ENCODE results near the gene C10orf120. TPM values are rescaled to one million over a fixed set of nuclear protein-coding genes. Genes with fewer than 3 reads are reported as not detected.

C10orf120 gene
- total and polyA plus RNA-seq, 2 donors, result not detected

GRCh38 chr10:122689146-122689820 lies 10.4 kb downstream of the C10orf120 start:
- Histone ChIP-seq H3K4me1 (ENCODE audit: insufficient read depth) (no peaks in the 10 kb centered on the region), H3K4me3 (ENCODE audit: low read depth, low read length) (no peak overlapping the region), H3K36me3 (ENCODE audit: insufficient read depth) (no peaks in the 10 kb centered on the region), H3K27ac (ENCODE audit: low read depth) (no peak overlapping the region)
- WGBS, result 56% methylated on average over 6 of the region's 6 CpGs
- no peak for DNase-seq (ENCODE audit: extremely low spot score)

GRCh38 chr10:122688293-122688989 lies 11.2 kb downstream of the C10orf120 start:
- Histone ChIP-seq H3K27ac (ENCODE audit: low read depth) (no peak overlapping the region), H3K36me3 (ENCODE audit: insufficient read depth) (no peaks in the 10 kb centered on the region), H3K4me1 (ENCODE audit: insufficient read depth) (no peaks in the 10 kb centered on the region), H3K4me3 (ENCODE audit: low read depth, low read length) (no peak overlapping the region)
- DNase-seq (ENCODE audit: extremely low spot score), result no peak
- WGBS, result 66% methylated on average over 6 of the region's 6 CpGs

GRCh38 chr10:122682522-122682921 lies 17.1 kb downstream of the C10orf120 start:
- Histone ChIP-seq H3K36me3 (ENCODE audit: insufficient read depth) (no peaks in the 10 kb centered on the region), H3K27ac (ENCODE audit: low read depth) (no peak overlapping the region), H3K4me1 (ENCODE audit: insufficient read depth) (no peaks in the 10 kb centered on the region), H3K4me3 (ENCODE audit: low read depth, low read length) (no peak overlapping the region)
- DNase-seq (ENCODE audit: extremely low spot score), result no peak
- 68% methylated on average over 5 of the region's 5 CpGs for WGBS

GRCh38 chr10:122678266-122678665 lies 21.4 kb downstream of the C10orf120 start:
- no peak for DNase-seq (ENCODE audit: extremely low spot score)
- H3K4me1 ChIP-seq (ENCODE audit: insufficient read depth), result no peaks in the 10 kb centered on the region
- H3K4me3 ChIP-seq (ENCODE audit: low read depth, low read length), result no peak overlapping the region
- H3K27ac ChIP-seq (ENCODE audit: low read depth), result no peak overlapping the region
- no peaks in the 10 kb centered on the region for H3K36me3 ChIP-seq (ENCODE audit: insufficient read depth)

GRCh38 chr10:122675278-122675677 lies 24.4 kb downstream of the C10orf120 start:
- 56% methylated on average over 2 of the region's 2 CpGs for WGBS
- no peak overlapping the region for H3K4me3 ChIP-seq (ENCODE audit: low read depth, low read length)
- no peak overlapping the region for H3K27ac ChIP-seq (ENCODE audit: low read depth)
- DNase-seq (ENCODE audit: extremely low spot score), result no peak
- H3K36me3 ChIP-seq (ENCODE audit: insufficient read depth), result no peaks in the 10 kb centered on the region
- H3K4me1 ChIP-seq (ENCODE audit: insufficient read depth), result no peaks in the 10 kb centered on the region

- WGBS, result 47% methylated on average over 8 of the region's 8 CpGs
- Histone ChIP-seq H3K36me3 (ENCODE audit: insufficient read depth) (no peaks in the 10 kb centered on the region), H3K4me3 (ENCODE audit: low read depth, low read length) (no peak overlapping the region), H3K4me1 (ENCODE audit: insufficient read depth) (no peaks in the 10 kb centered on the region), H3K27ac (ENCODE audit: low read depth) (no peak overlapping the region)
- no peak for DNase-seq (ENCODE audit: extremely low spot score)
These were observed 24.9 kb downstream of the C10orf120 start for GRCh38 chr10:122674781-122675180.

- no peak for DNase-seq (ENCODE audit: extremely low spot score)
- WGBS, result 79% methylated on average over 5 of the region's 5 CpGs
- H3K4me1 ChIP-seq (ENCODE audit: insufficient read depth), result no peaks in the 10 kb centered on the region
- H3K4me3 ChIP-seq (ENCODE audit: low read depth, low read length), result no peak overlapping the region
- no peaks in the 10 kb centered on the region for H3K36me3 ChIP-seq (ENCODE audit: insufficient read depth)
- no peak overlapping the region for H3K27ac ChIP-seq (ENCODE audit: low read depth)
These were observed 25.9 kb downstream of the C10orf120 start for GRCh38 chr10:122673731-122674130.

- Histone ChIP-seq H3K36me3 (ENCODE audit: insufficient read depth) (no peaks in the 10 kb centered on the region), H3K4me3 (ENCODE audit: low read depth, low read length) (no peak overlapping the region), H3K27ac (ENCODE audit: low read depth) (no peak overlapping the region), H3K4me1 (ENCODE audit: insufficient read depth) (no peaks in the 10 kb centered on the region)
- no peak for DNase-seq (ENCODE audit: extremely low spot score)
- 49% methylated on average over 6 of the region's 6 CpGs for WGBS
These were observed 26.4 kb downstream of the C10orf120 start for GRCh38 chr10:122673269-122673668.

- Histone ChIP-seq H3K27ac (ENCODE audit: low read depth) (no peak overlapping the region), H3K4me3 (ENCODE audit: low read depth, low read length) (no peak overlapping the region), H3K4me1 (ENCODE audit: insufficient read depth) (no peaks in the 10 kb centered on the region), H3K36me3 (ENCODE audit: insufficient read depth) (no peaks in the 10 kb centered on the region)
- 67% methylated on average over 4 of the region's 4 CpGs for WGBS
- DNase-seq (ENCODE audit: extremely low spot score), result no peak
These were observed 27.0 kb downstream of the C10orf120 start for GRCh38 chr10:122672655-122673054.

GRCh38 chr10:122671355-122671754 lies 28.3 kb downstream of the C10orf120 start:
- 55% methylated on average over 3 of the region's 3 CpGs for WGBS
- H3K27ac ChIP-seq (ENCODE audit: low read depth), result no peak overlapping the region

GRCh38 chr10:122669842-122670241 lies 29.8 kb downstream of the C10orf120 start:
- Histone ChIP-seq H3K36me3 (ENCODE audit: insufficient read depth) (no peaks in the 10 kb centered on the region), H3K27ac (ENCODE audit: low read depth) (no peak overlapping the region), H3K4me1 (ENCODE audit: insufficient read depth) (no peaks in the 10 kb centered on the region), H3K4me3 (ENCODE audit: low read depth, low read length) (no peak overlapping the region)
- WGBS, result 62% methylated on average over 2 of the region's 2 CpGs
- no peak for DNase-seq (ENCODE audit: extremely low spot score)

More at GRCh38 chr10:122671355-122671754, 28.3 kb downstream of the C10orf120 start:
- Histone ChIP-seq H3K4me3 (ENCODE audit: low read depth, low read length) (no peak overlapping the region), H3K36me3 (ENCODE audit: insufficient read depth) (no peaks in the 10 kb centered on the region), H3K4me1 (ENCODE audit: insufficient read depth) (no peaks in the 10 kb centered on the region)
- no peak for DNase-seq (ENCODE audit: extremely low spot score)

DNA sequence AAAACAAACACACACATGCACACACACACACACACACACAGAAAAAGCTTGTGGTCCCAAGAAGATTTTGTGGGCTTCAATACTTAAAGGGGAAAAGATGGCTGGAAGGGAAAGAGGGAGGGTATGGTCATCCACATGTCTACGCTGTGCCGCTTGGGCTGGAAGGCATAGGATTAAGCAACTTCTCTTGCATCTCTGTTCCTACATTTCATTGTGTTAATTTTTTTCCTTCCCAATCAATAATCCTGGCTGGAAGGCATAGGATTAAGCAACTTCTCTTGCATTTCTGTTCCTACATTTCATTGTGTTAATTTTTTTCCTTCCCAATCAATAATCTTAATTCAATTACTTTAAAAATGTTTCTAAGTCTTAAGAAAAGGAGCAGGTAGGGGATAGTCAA lies 30.6 kb downstream of the C10orf120 start:
- DNase-seq (ENCODE audit: extremely low spot score), result no peak
- no peaks in the 10 kb centered on the region for H3K36me3 ChIP-seq (ENCODE audit: insufficient read depth)
- WGBS, result 94% methylated on average over 2 of the region's 2 CpGs

DNA sequence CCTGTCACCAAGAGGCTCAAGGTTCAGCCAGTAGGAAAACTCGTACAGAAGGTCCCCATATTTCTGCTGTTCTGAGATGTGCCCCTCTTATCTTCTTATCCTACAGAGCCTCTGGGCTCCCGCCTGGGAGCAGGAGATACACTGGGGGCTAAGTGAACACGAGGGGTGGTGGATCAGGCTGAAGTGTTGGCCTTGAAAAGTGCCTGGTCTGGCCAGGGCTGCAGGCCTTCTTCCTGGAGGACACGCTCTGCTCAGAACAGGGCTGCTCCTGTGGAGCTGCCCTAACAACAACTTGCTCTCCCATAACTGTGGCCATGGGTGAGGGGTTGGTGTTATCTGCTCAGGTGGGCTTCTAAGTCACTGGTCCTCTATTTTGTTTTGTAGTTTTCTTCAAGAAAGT lies 33.7 kb downstream of the C10orf120 start:
- H3K27ac ChIP-seq (ENCODE audit: low read depth), result no peak overlapping the region
- no peak for DNase-seq (ENCODE audit: extremely low spot score)
- no peaks in the 10 kb centered on the region for H3K4me1 ChIP-seq (ENCODE audit: insufficient read depth)
- H3K36me3 ChIP-seq (ENCODE audit: insufficient read depth), result no peaks in the 10 kb centered on the region
- WGBS, result 66% methylated on average over 4 of the region's 4 CpGs
- no peak overlapping the region for H3K4me3 ChIP-seq (ENCODE audit: low read depth, low read length)

More for the DNA sequence above, 30.6 kb downstream of the C10orf120 start:
- Histone ChIP-seq H3K4me3 (ENCODE audit: low read depth, low read length) (no peak overlapping the region), H3K4me1 (ENCODE audit: insufficient read depth) (no peaks in the 10 kb centered on the region), H3K27ac (ENCODE audit: low read depth) (no peak overlapping the region)

GRCh38 chr10:122665329-122665860 lies 34.3 kb downstream of the C10orf120 start:
- Histone ChIP-seq H3K4me3 (ENCODE audit: low read depth, low read length) (no peak overlapping the region), H3K4me1 (ENCODE audit: insufficient read depth) (no peaks in the 10 kb centered on the region), H3K27ac (ENCODE audit: low read depth) (no peak overlapping the region), H3K36me3 (ENCODE audit: insufficient read depth) (no peaks in the 10 kb centered on the region)
- no peak for DNase-seq (ENCODE audit: extremely low spot score)
- 61% methylated on average over 7 of the region's 7 CpGs for WGBS

All from urinary bladder (tissue), 4 donors.